ENCODE data around the gene KASH5. TPM values are rescaled to one million over a fixed set of nuclear protein-coding genes. Genes with fewer than 3 reads are reported as not detected.

Gene KASH5
- total and polyA plus RNA-seq, 2 of the 4 experiments (the other 2 are of a cell fraction): not detected

GRCh38 chr19:49383599-49383998 lies 4.5 kb upstream of the KASH5 start:
- H3K9me1 ChIP-seq (ENCODE audit: insufficient read depth, low read length): no peaks in the 10 kb centered on the region
- intact Hi-C loops (cut with micrococcal nuclease) (no loop called here), dilution Hi-C loops (cut with HindIII; ENCODE audit: low sequenced_read_pairs, unreplicated experiment) (no loop called here), in situ Hi-C loops (cut with MboI; ENCODE audit: low sequenced_read_pairs) (no loop called here)
- no peak overlapping the region for H3K56ac ChIP-seq (ENCODE audit: extremely low read depth, insufficient read depth, low read length)
- H3K9me3 ChIP-seq (ENCODE audit: control insufficient read depth, insufficient read depth, low read length): peaks cover 4% of the 10 kb centered on the region
- H4K91ac ChIP-seq (ENCODE audit: insufficient read depth, low read depth, low read length): no peak overlapping the region
- H3K4me3 ChIP-seq (ENCODE audit: insufficient read depth, low read depth, low read length): no peak overlapping the region
- no peak for DNase-seq
- no peaks in the 10 kb centered on the region for H3K36me3 ChIP-seq (ENCODE audit: control insufficient read depth, insufficient read depth, low read length)
- no peak overlapping the region for H3K9ac ChIP-seq (ENCODE audit: low read depth, low read length)
- CTCF ChIA-PET: no interaction called here
- no peak overlapping the region for H3K27ac ChIP-seq (ENCODE audit: insufficient read depth, low read length)
- H4K5ac ChIP-seq (ENCODE audit: low read depth, low read length): no peak overlapping the region
- H3K4me1 ChIP-seq (ENCODE audit: control insufficient read depth, insufficient read depth, low read length): no peaks in the 10 kb centered on the region
- H3K4ac ChIP-seq (ENCODE audit: low read depth, low read length): no peak overlapping the region
- H2BK120ac ChIP-seq (ENCODE audit: low read depth, low read length): no peak overlapping the region
- peaks cover 10% of the 10 kb centered on the region for H3K27me3 ChIP-seq (ENCODE audit: control insufficient read depth, insufficient read depth, low read length)
- POLR2A ChIA-PET (ENCODE audit: unreplicated experiment): interaction anchor here (0.6 kb wide), 1 partner anchor 106 kb away, joined by 4 read pairs; no protein-coding TSS in a partner anchor
- H4K20me1 ChIP-seq (ENCODE audit: insufficient read depth, low read length): no peaks in the 10 kb centered on the region
- H3K18ac ChIP-seq (ENCODE audit: low read depth, low read length): no peak overlapping the region
- H3K14ac ChIP-seq (replicated peaks; ENCODE audit: low read depth, low read length): no peak overlapping the region
- H2BK20ac ChIP-seq (ENCODE audit: low read depth, low read length): no peak overlapping the region
- no peak overlapping the region for H2AK5ac ChIP-seq (ENCODE audit: low read depth, low read length)
- H2AFZ ChIP-seq (replicated peaks; ENCODE audit: low read length, poor library complexity): no peak overlapping the region
- no peak overlapping the region for H3K23ac ChIP-seq (ENCODE audit: low read depth, low read length)
- no peaks in the 10 kb centered on the region for H3K79me1 ChIP-seq (ENCODE audit: low read depth in 1 of 2, low read length in 2 of 2)
- no peak overlapping the region for H2BK15ac ChIP-seq (ENCODE audit: low read depth, low read length)
- H3K4me2 ChIP-seq (ENCODE audit: low read depth, low read length): no peak overlapping the region
- ATAC-seq (ENCODE audit: low read depth): no peak
- TF ChIP-seq RAD21 (IDR thresholded peaks at IDR 0.05; ENCODE audit: low read length) (no peak), MXI1 (IDR thresholded peaks at IDR 0.05; ENCODE audit: borderline replicate concordance, low read depth, low read length) (no peak), MAFK (IDR thresholded peaks at IDR 0.05; ENCODE audit: low read depth, low read length) (peak; percentile 85)
- BruUV-seq (replicated peaks): no TSS peak
- no peak overlapping the region for H2BK5ac ChIP-seq (ENCODE audit: low read depth, low read length, poor library complexity, severe bottlenecking)
- H4K8ac ChIP-seq (ENCODE audit: low read depth in 2 of 2, low read length in 2 of 2): no peak overlapping the region
- WGBS, 2 experiments (ENCODE audit: extremely low coverage in 2 of 2, insufficient read length in 1 of 2): no CpG with 5 or more reads among the region's 1 CpG
- no peak overlapping the region for H2AK9ac ChIP-seq (replicated peaks; ENCODE audit: low read depth, low read length, poor library complexity)

All from IMR-90 (cell line).